HG03457 (cell line): ENCODE data around the gene DUSP28.
A peak's percentile ranks its signal among the peaks of the same experiment; 100 is the strongest.

Experiments used
- ATAC-seq: cut with Tn5 transposase; IDR thresholded peaks from one replicate; pipeline ENCODE4 v1.9.1; 2021; ENCODE audit warnings: moderate number of reproducible peaks; ENCODE audit not compliant: unreplicated experiment

DUSP28 gene

DNA sequence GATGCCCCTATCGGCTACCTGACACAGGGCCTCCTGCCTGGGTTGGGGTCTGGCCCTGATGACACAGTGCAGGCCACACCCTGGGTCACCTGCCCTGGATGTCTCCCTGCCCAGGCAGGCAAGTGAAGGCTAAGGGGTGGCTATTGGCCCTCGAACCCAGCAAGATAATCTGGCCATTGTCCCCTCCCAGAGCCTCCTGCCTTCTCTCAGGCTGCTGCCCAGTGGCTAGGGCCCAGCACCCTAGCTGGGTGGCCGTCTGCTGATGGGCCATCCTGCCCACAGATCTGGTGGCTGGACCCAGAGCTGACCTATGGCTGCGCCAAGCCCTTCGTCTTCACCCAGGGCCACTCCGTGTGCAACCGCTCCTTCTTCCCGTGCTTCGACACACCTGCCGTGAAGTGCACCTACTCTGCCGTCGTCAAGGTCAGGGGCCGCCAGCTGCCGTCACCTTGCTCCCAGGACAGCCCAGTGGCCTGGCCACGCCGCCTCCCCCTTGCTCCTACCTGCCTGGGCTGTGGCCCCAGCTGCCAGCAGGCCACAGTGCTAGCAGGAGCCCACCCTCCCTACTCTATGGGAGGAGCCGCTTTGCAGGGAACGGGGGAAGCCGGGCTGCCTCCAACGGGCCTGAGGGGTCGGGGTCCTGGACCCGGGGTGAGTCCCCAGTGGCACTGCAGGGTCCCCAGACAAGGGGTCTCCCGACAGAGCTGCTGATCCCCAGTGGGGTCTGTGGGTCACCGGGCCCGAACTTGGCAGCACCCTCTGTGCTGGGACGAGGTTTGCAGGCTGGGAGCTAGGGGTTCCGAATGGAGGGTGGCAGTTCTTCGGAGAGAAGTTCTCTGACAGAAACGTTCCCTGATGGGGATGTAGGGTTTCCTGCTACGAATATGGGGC is 12.2 kb downstream of the DUSP28 start:
- no peak for ATAC-seq

- ATAC-seq, result no peak
Observed at GRCh38 chr2:240573071-240573515, 12.9 kb downstream of the DUSP28 start.

GRCh38 chr2:240573516-240574385 is 13.6 kb downstream of the DUSP28 start:
- ATAC-seq, result no peak

- ATAC-seq, result no peak
Observed at GRCh38 chr2:240574386-240575100, 14.4 kb downstream of the DUSP28 start.

GRCh38 chr2:240575101-240575965 is 15.2 kb downstream of the DUSP28 start:
- no peak for ATAC-seq

- no peak for ATAC-seq
Observed at GRCh38 chr2:240576036-240576435, 15.9 kb downstream of the DUSP28 start.

GRCh38 chr2:240576436-240577205 is 16.5 kb downstream of the DUSP28 start:
- no peak for ATAC-seq

GRCh38 chr2:240577281-240578109 is 17.3 kb downstream of the DUSP28 start:
- no peak for ATAC-seq

GRCh38 chr2:240578110-240578450 is 17.9 kb downstream of the DUSP28 start:
- ATAC-seq, result no peak

- ATAC-seq, result no peak
Observed at GRCh38 chr2:240578488-240578887, 18.3 kb downstream of the DUSP28 start.

- ATAC-seq, result no peak
Observed at GRCh38 chr2:240579071-240579762, 19.1 kb downstream of the DUSP28 start.

- no peak for ATAC-seq
Observed at GRCh38 chr2:240579771-240580614, 19.8 kb downstream of the DUSP28 start.

DNA sequence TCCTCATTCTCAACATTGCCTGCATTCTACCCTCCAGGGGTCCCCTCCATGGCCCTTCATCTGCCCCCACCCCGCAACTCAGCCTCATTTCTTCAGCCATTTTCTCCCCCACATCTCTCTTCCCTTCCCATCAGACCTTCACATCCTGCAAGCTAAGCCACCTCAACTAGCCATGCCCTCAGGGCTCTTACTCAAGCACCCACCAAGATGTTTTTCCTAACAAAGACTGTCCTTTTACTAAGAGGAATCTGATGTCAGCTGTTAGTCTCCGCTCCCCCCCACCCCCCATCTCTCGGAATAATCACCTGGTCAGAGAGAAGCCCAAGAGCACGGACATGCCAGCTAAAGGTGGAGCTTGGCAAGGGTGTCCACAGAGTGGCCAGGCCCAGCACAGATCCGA is 21.7 kb downstream of the DUSP28 start:
- ATAC-seq, result no peak

DNA sequence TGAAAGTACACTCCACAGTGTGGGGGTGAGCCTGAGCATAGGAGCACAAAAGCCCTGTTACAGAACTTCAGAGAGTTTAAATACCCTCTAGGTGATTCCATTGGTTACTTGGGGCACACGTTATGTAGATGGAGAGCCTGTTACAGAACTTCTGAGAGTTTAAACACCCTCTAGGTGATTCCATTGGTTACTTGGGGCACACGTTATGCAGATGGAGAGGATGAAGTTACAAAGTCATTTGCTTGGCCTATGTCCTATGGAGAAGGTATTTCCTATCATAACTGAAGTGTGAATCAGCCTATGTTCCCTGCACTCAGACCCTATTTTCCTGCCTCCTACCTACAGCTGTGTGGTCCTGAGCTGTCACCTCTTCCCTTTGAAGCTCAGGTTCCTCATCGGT is 22.6 kb downstream of the DUSP28 start:
- no peak for ATAC-seq

GRCh38 chr2:240583774-240584173 is 23.6 kb downstream of the DUSP28 start:
- no peak for ATAC-seq

DNA sequence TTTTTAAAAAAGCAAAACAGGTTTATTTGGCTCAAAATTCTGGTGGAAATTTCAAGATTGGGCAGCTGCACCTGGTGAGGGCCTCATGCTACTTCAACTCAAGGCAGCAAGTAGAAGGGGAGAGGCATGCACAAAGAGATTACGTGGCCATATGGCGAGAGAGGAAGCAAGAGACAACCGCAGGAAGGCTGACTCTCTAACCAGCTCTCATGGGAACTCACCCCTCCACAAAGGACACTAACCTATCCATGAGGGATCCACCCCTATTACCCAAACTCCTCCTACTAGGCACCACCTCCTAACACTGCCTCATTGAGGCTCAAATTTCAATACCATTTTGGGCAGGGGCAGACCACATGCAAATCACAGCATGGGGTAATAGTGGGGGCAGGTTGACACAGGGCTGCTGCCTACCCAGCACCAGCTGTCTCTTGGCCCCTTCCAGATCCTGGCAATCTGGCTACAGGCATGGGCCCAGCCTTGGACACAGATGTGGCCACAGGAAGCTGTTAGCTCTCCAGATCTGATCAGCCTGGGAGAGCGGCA is 24.4 kb downstream of the DUSP28 start:
- peak; percentile 50 for ATAC-seq

DNA sequence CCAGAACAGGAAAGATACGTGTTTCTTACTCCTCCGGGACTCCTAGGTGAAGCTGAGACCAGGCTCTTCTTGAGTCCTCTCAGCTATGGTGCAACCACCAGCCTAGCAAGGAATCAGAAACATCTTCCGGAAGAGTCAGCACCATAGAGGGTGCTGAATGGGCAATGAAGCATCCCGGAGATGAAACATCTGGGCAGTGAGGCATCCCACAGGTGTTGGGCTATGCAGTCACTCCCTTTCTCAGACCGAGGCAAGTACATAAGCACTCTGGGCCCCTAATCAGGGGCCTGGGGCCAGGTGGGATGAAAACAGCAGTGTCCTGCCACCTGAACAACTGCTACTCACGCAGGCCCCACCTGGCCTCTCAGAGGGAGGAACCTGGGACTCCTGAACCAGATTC is 24.9 kb downstream of the DUSP28 start:
- peak; percentile 10 for ATAC-seq
